GM21367 (cell line): Measurements from ENCODE around the gene METTL22.

Source experiments
- ATAC-seq: cut with Tn5 transposase; IDR thresholded peaks from one replicate; pipeline ENCODE4 v1.9.1; 2021; ENCODE audit not compliant: unreplicated experiment

Gene METTL22

GRCh38 chr16:8591451-8591850 is 30.0 kb upstream of the METTL22 start:
- ATAC-seq = no peak

- ATAC-seq = no peak
Measured at GRCh38 chr16:8594149-8594666, 27.3 kb upstream of the METTL22 start.

- ATAC-seq = no peak
Measured at GRCh38 chr16:8595783-8596182, 25.7 kb upstream of the METTL22 start.

- ATAC-seq = no peak
Measured at GRCh38 chr16:8596581-8596980, 24.9 kb upstream of the METTL22 start.

GRCh38 chr16:8600144-8600775 is 21.2 kb upstream of the METTL22 start:
- ATAC-seq = no peak

GRCh38 chr16:8605554-8605953 is 15.9 kb upstream of the METTL22 start:
- no peak for ATAC-seq

GRCh38 chr16:8607214-8607613 is 14.3 kb upstream of the METTL22 start:
- no peak for ATAC-seq

GRCh38 chr16:8611122-8611521 is 10.4 kb upstream of the METTL22 start:
- ATAC-seq = no peak

GRCh38 chr16:8611886-8612600 is 9.5 kb upstream of the METTL22 start:
- no peak for ATAC-seq

GRCh38 chr16:8614435-8615029 is 7.0 kb upstream of the METTL22 start:
- ATAC-seq = no peak

- ATAC-seq = no peak
Measured at GRCh38 chr16:8619671-8620370, 1.7 kb upstream of the METTL22 start.

GRCh38 chr16:8620535-8620934 is 963 bp upstream of the METTL22 start:
- no peak for ATAC-seq

- ATAC-seq = no peak
Measured at GRCh38 chr16:8621222-8621571, 301 bp upstream of the METTL22 start.

- ATAC-seq = no peak
Measured at GRCh38 chr16:8622315-8622656, 788 bp downstream of the METTL22 start.

- no peak for ATAC-seq
Measured at GRCh38 chr16:8623634-8624033, 2.1 kb downstream of the METTL22 start.

GRCh38 chr16:8625491-8626087 is 4.1 kb downstream of the METTL22 start:
- no peak for ATAC-seq

GRCh38 chr16:8626946-8627345 is 5.4 kb downstream of the METTL22 start:
- ATAC-seq = no peak

GRCh38 chr16:8627456-8627855 is 6.0 kb downstream of the METTL22 start:
- no peak for ATAC-seq

GRCh38 chr16:8628981-8629725 is 7.7 kb downstream of the METTL22 start:
- ATAC-seq = no peak

GRCh38 chr16:8630255-8630953 is 8.9 kb downstream of the METTL22 start:
- ATAC-seq = no peak
